PFSK-1 (cell line): ENCODE measurements around the gene TRAPPC10.

Source experiments
- POLR2AphosphoS5 ChIP-seq: IDR thresholded peaks from 2 replicates; pipeline ENCODE4 v1.6.1; 2012; ENCODE audit warnings: low read depth, mild to moderate bottlenecking, control low read depth, low read length, moderate library complexity
- TAF1 ChIP-seq: IDR thresholded peaks from 2 replicates; pipeline ENCODE4 v1.6.1; 2012; ENCODE audit warnings: low read length, control low read depth, borderline replicate concordance; ENCODE audit not compliant: insufficient read depth

DNA sequence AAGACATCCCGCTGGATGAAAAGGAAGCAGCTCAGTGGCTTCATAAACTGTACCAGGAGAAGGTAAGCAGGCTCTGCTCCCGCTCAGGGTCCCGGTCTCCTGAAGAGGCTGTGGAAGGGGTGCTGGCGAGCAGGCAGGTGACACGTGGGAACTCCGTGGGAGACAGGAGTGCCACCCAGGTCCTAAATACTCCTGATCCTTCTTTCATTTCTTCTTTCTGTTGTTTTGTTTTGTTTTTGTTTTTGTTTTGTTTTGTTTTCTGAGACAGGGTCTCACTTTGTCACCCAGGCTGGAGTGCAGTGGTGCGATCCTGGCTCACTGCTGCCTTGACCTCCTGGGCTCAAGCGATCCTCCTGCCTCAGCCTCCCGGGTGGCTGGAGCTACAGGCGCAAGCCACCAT is 34.0 kb upstream of the TRAPPC10 start:
- no peak for TF ChIP-seq POLR2AphosphoS5
- no peak for TF ChIP-seq TAF1
